H9 (cell line): Measurements from ENCODE around the gene KAZN. TPM values are rescaled to one million over a fixed set of nuclear protein-coding genes. Genes with fewer than 3 reads are reported as not detected.

Experiments
- DNase-seq: peaks from one replicate; pipeline ENCODE4 v3.0.0-alpha.2; 2017
- H2AFZ ChIP-seq: one replicate; pipeline ENCODE4 v1.6.1; 2013; ENCODE audit warnings: mild to moderate bottlenecking, low read length, control low read depth, moderate library complexity
- H2AK5ac ChIP-seq: 2 replicates; pipeline ENCODE4 v1.6.1; 2013; ENCODE audit warnings: low read length, control low read depth, mixed read lengths; ENCODE audit not compliant: insufficient read length
- H2BK120ac ChIP-seq: one replicate; pipeline ENCODE4 v1.6.1; 2013; ENCODE audit warnings: low read depth, mild to moderate bottlenecking, low read length, control low read depth, inconsistent platforms; ENCODE audit not compliant: poor library complexity, severe bottlenecking
- H2BK12ac ChIP-seq: 2 replicates; pipeline ENCODE4 v1.6.1; 2013; ENCODE audit warnings: low read length, control low read depth, mixed read lengths, low read depth; ENCODE audit not compliant: insufficient read length
- H2BK15ac ChIP-seq: 2 replicates; pipeline ENCODE4 v1.6.1; 2013; ENCODE audit warnings: low read depth, low read length, control low read depth
- H2BK20ac ChIP-seq: one replicate; pipeline ENCODE4 v1.6.1; 2013; ENCODE audit warnings: low read depth, mild to moderate bottlenecking, low read length, control low read depth, inconsistent platforms; ENCODE audit not compliant: poor library complexity, severe bottlenecking
- H2BK5ac ChIP-seq: 2 replicates; pipeline ENCODE4 v1.6.1; 2013; ENCODE audit warnings: low read length, control low read depth, mixed read lengths; ENCODE audit not compliant: insufficient read length
- H3K14ac ChIP-seq: 2 replicates; pipeline ENCODE4 v1.6.1; 2013; ENCODE audit warnings: low read length, control low read depth; ENCODE audit not compliant: insufficient read depth
- H3K18ac ChIP-seq: 2 replicates; pipeline ENCODE4 v1.6.1; 2013; ENCODE audit warnings: low read depth, mild to moderate bottlenecking, mixed read lengths, low read length, control low read depth; ENCODE audit not compliant: insufficient read length
- H3K23ac ChIP-seq: 2 replicates; pipeline ENCODE4 v1.6.1; 2013; ENCODE audit warnings: low read length, control low read depth, mixed read lengths, low read depth; ENCODE audit not compliant: insufficient read length
- H3K23me2 ChIP-seq: 2 replicates; pipeline ENCODE4 v1.6.1; 2013; ENCODE audit warnings: low read depth, mild to moderate bottlenecking, mixed read lengths, low read length, control low read depth; ENCODE audit not compliant: insufficient read length, poor library complexity, severe bottlenecking
- H3K27ac ChIP-seq: 2 replicates; pipeline ENCODE4 v1.5.1; 2013; ENCODE audit warnings: low read length, control low read depth, mixed read lengths, low read depth; ENCODE audit not compliant: insufficient read length
- H3K27me3 ChIP-seq: 2 replicates; pipeline ENCODE4 v1.6.1; 2013; ENCODE audit warnings: low read length, control low read depth, inconsistent platforms; ENCODE audit not compliant: insufficient read depth
- H3K4ac ChIP-seq: 2 replicates; pipeline ENCODE4 v1.6.1; 2013; ENCODE audit warnings: low read depth, mild to moderate bottlenecking, control low read depth, inconsistent platforms, low read length, moderate library complexity
- H3K4me1 ChIP-seq: 2 replicates; pipeline ENCODE4 v1.6.1; 2013; ENCODE audit warnings: low read length, control low read depth, inconsistent platforms; ENCODE audit not compliant: insufficient read depth
- H3K4me2 ChIP-seq: 2 replicates; pipeline ENCODE4 v1.6.1; 2013; ENCODE audit warnings: low read length, control low read depth, mixed read lengths; ENCODE audit not compliant: insufficient read length, insufficient read depth
- H3K56ac ChIP-seq: 2 replicates; pipeline ENCODE4 v1.6.1; 2013; ENCODE audit warnings: low read depth, mild to moderate bottlenecking, mixed read lengths, low read length, control low read depth; ENCODE audit not compliant: insufficient read length
- H3K79me1 ChIP-seq: 2 replicates; pipeline ENCODE4 v1.6.1; 2013; ENCODE audit warnings: low read depth, mild to moderate bottlenecking, moderate library complexity, low read length, control low read depth, inconsistent platforms; ENCODE audit not compliant: insufficient read depth, poor library complexity, severe bottlenecking
- H3K79me2 ChIP-seq: 2 replicates; pipeline ENCODE4 v1.6.1; 2013; ENCODE audit warnings: low read length, control low read depth, inconsistent platforms; ENCODE audit not compliant: insufficient read depth
- H3K9ac ChIP-seq: 2 replicates; pipeline ENCODE4 v1.6.1; 2013; ENCODE audit warnings: low read length, control low read depth, mixed read lengths; ENCODE audit not compliant: insufficient read length; ENCODE audit errors: extremely low read depth
- H3K9me3 ChIP-seq: one replicate; pipeline ENCODE4 v1.6.1; 2013; ENCODE audit warnings: low read depth, low read length, inconsistent platforms; ENCODE audit not compliant: control insufficient read depth
- H3T11ph ChIP-seq: one replicate; pipeline ENCODE4 v1.6.1; 2013; ENCODE audit warnings: mild to moderate bottlenecking, low read length, control low read depth, inconsistent platforms
- H4K20me1 ChIP-seq: one replicate; pipeline ENCODE4 v1.6.1; 2013; ENCODE audit not compliant: control insufficient read depth, insufficient read length, insufficient read depth
- H4K5ac ChIP-seq: 2 replicates; pipeline ENCODE4 v1.6.1; 2013; ENCODE audit warnings: low read depth, mild to moderate bottlenecking, mixed read lengths, low read length, control low read depth; ENCODE audit not compliant: insufficient read length
- H4K8ac ChIP-seq: replicated peaks from 2 replicates; pipeline ENCODE4 v1.6.1; 2013; ENCODE audit warnings: low read length, control low read depth, mixed read lengths, low read depth; ENCODE audit not compliant: insufficient read length
- H4K91ac ChIP-seq: 2 replicates; pipeline ENCODE4 v1.6.1; 2013; ENCODE audit warnings: low read depth, mild to moderate bottlenecking, moderate library complexity, mixed read lengths, low read length, control low read depth; ENCODE audit not compliant: insufficient read length
- H3K27ac Mint-ChIP-seq, 3 experiments: 2 replicates in 2 of 3; 3 replicates in 1 of 3; pipeline ENCODE4 v1.8.0; 2020 to 2021; ENCODE audit warnings: mixed read lengths in 3 of 3, mild to moderate bottlenecking in 1 of 3, moderate library complexity in 1 of 3
- H3K27me3 Mint-ChIP-seq: 2 replicates; pipeline ENCODE4 v1.8.0; 2021; ENCODE audit warnings: low read depth, mild to moderate bottlenecking, moderate library complexity, mixed read lengths
- H3K36me3 Mint-ChIP-seq, 3 experiments: 2 replicates in 2 of 3; 3 replicates in 1 of 3; pipeline ENCODE4 v1.8.0; 2020 to 2021; ENCODE audit warnings: low read depth in 3 of 3, mixed read lengths in 3 of 3; ENCODE audit not compliant: insufficient read depth in 1 of 3
- H3K4me1 Mint-ChIP-seq, 2 experiments: 2 replicates each; pipeline ENCODE4 v1.8.0; 2020; ENCODE audit warnings: mixed read lengths in 2 of 2
- H3K4me3 Mint-ChIP-seq, 2 experiments: 2 replicates in 1 of 2; 3 replicates in 1 of 2; pipeline ENCODE4 v1.8.0; 2020 to 2021; ENCODE audit warnings: mild to moderate bottlenecking in 2 of 2, mixed read lengths in 2 of 2, moderate library complexity in 1 of 2
- H3K9me3 Mint-ChIP-seq, 2 experiments: 2 replicates in 1 of 2; 3 replicates in 1 of 2; pipeline ENCODE4 v1.8.0; 2020; ENCODE audit warnings: mild to moderate bottlenecking in 2 of 2, mixed read lengths in 2 of 2, moderate library complexity in 1 of 2
- WGBS: extraction: QIAGEN DNeasy Blood & Tissue Kit; methylation state at CpG from one replicate; pipeline ENCODE4 v1.1.7; 2013; ENCODE audit warnings: missing lambda C conversion rate, low lambda C conversion rate, mixed read lengths; ENCODE audit not compliant: insufficient read length; ENCODE audit errors: extremely low coverage; 5-methylcytosine and 5-hydroxymethylcytosine counted together
- total RNA-seq: library from RNA; stranded (reverse); gene quantifications from 2 replicates; pipeline ENCODE4 v1.2.1, GENCODE V29; 2021
- TF ChIP-seq, protein P1 (sequence below): fragments of 200-600 bp; sonication (generic); conservative IDR thresholded peaks from 3 replicates; pipeline ENCODE4 v1.8.0; 2021; ENCODE audit warnings: antibody characterized with exemption, mild to moderate bottlenecking

The KAZN gene
- total RNA-seq, 1 experiment from 2014 or later, result 7.6 TPM

DNA sequence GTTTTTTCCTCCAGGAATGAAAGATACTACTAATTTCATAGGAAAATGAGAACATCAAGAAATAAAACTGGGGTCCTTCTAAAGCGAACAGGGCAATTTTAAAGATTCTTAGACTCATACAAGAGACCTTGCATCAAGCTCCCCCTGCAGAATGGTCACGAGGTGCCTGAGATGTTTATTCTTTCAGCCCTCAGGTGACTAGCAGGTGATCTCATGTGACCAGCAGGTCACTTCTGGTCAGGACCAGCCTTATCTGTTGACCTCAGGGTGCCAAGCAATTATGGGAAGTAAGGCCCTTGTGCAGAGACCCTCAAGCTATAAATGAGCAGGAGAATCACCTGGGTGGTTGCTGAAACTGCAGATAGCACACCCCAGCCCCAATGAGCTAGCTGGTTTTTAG, 534.5 kb downstream of the KAZN start:
- H2BK15ac ChIP-seq, result no peak overlapping the region
- Mint-ChIP-seq H3K27ac (no peak overlapping the region), H3K27me3 (peaks cover 27% of the 10 kb centered on the region), H3K9me3 (peaks cover 13 to 19% of the 10 kb centered on the region in 2 experiments), H3K4me1 (peaks cover 15 to 18% of the 10 kb centered on the region in 2 experiments), H3K4me3 (no peak overlapping the region), H3K36me3 (peaks cover 5 to 10% (median 8%) of the 10 kb centered on the region in 3 experiments; a peak in 6 of 7 replicates)
- no peaks in the 10 kb centered on the region for H3K4me1 ChIP-seq
- H4K20me1 ChIP-seq, result no peaks in the 10 kb centered on the region
- no peak overlapping the region for H3K4me2 ChIP-seq
- H2BK20ac ChIP-seq, result no peak overlapping the region
- H2AFZ ChIP-seq, result no peak overlapping the region
- no peak overlapping the region for H3K18ac ChIP-seq
- no peak overlapping the region for H4K5ac ChIP-seq
- no peak overlapping the region for H3K14ac ChIP-seq
- no peak for DNase-seq
- WGBS, result no CpG with 5 or more reads among the region's 2 CpGs
- H3K23me2 ChIP-seq, result no peaks in the 10 kb centered on the region
- H3K79me1 ChIP-seq, result no peaks in the 10 kb centered on the region
- TF ChIP-seq, protein P1, sequence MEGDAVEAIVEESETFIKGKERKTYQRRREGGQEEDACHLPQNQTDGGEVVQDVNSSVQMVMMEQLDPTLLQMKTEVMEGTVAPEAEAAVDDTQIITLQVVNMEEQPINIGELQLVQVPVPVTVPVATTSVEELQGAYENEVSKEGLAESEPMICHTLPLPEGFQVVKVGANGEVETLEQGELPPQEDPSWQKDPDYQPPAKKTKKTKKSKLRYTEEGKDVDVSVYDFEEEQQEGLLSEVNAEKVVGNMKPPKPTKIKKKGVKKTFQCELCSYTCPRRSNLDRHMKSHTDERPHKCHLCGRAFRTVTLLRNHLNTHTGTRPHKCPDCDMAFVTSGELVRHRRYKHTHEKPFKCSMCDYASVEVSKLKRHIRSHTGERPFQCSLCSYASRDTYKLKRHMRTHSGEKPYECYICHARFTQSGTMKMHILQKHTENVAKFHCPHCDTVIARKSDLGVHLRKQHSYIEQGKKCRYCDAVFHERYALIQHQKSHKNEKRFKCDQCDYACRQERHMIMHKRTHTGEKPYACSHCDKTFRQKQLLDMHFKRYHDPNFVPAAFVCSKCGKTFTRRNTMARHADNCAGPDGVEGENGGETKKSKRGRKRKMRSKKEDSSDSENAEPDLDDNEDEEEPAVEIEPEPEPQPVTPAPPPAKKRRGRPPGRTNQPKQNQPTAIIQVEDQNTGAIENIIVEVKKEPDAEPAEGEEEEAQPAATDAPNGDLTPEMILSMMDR, result no peak
- H2BK12ac ChIP-seq, result no peak overlapping the region
- H4K8ac ChIP-seq, result no peak overlapping the region
- H3K79me2 ChIP-seq, result no peaks in the 10 kb centered on the region
- H3T11ph ChIP-seq, result no peak overlapping the region
- H3K9me3 ChIP-seq, result no peaks in the 10 kb centered on the region
- no peak overlapping the region for H3K27ac ChIP-seq
- H3K23ac ChIP-seq, result no peak overlapping the region
- H3K4ac ChIP-seq, result no peak overlapping the region
- H3K9ac ChIP-seq, result no peak overlapping the region
- H2BK5ac ChIP-seq, result no peak overlapping the region
- H3K27me3 ChIP-seq, result no peaks in the 10 kb centered on the region
- no peak overlapping the region for H2BK120ac ChIP-seq
- H3K56ac ChIP-seq, result no peak overlapping the region
- no peak overlapping the region for H2AK5ac ChIP-seq
- no peak overlapping the region for H4K91ac ChIP-seq
